Measurements from ENCODE around the gene NETO2.

The NETO2 gene

DNA sequence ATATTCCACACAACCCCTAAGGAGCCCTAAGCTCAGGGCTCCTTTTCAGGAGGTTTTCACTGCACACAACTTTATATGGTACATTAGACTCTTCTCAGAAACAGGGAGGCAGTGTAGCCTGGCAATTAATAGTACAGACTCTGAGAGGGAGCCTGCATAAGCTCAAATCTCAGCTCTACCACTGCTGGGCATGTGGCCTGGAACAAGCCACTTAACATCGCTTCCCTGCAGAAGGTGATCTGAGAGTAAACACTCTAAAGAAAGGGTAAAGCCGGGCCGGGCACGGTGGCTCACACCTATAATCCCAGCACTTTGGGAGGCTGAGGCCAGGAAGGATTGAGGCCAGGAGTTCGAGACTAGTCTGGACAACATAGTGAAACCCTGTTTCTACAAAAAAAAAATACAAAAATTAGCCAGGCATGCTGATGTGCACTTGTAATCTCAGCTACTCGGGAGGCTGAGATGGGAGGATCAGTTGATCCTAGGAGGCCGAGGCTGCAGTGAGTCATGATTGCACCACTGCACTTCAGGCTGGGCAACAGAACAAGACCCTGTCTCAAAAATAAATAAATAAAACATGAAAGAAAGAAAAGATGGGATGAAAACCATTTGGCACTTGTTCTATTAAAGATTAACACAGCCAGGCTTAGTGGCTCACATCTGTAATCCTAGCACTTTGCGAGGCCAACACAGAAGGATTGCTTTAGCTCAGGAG, 99.6 kb downstream of the NETO2 start:
- no peak for DNase-seq

DNA sequence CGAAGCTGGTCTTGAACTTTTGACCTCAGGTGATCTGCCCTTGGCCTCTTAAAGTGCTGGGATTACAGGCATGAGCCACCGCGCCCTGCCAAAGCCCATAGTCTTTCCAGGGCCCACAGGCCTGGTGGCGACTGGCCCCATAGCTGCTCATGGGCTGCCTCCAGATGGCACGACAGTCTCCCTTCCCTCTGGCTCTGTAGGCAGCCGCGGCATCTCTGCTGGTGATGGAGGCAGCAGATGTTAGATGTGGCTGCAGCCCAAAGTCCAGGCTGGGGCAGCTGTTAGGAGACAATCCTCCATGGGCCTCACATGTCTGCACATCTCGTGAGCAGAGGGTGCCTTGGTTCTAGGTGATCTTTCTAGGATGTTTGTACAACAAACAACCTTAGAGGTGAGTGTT, 100.5 kb downstream of the NETO2 start:
- DNase-seq = no peak

- peak; percentile 93 for DNase-seq
Measured at GRCh38 chr16:47037746-47038458, 105.8 kb downstream of the NETO2 start.

DNA sequence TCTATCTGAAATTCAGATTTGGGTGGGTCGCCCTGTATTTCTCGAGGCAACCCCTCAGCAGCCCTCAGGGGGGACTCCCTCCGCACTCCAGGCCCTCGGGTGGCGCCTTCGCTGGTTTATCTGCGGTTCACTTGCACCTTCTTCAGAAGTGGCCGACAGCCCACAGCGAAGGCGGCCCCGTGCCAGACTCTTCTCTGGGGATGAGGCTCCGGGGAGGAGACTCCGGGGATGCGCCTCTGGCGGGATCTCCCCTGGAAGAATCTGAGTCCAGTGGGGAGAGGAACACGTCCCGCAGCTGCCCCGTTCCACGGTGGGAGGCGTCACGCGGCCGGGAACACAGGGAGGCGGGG, 106.4 kb downstream of the NETO2 start:
- peak; percentile 35 for DNase-seq

- no peak for DNase-seq
Measured at GRCh38 chr16:47036201-47036600, 107.5 kb downstream of the NETO2 start.

- no peak for DNase-seq
Measured at GRCh38 chr16:47035436-47035835, 108.3 kb downstream of the NETO2 start.

DNA sequence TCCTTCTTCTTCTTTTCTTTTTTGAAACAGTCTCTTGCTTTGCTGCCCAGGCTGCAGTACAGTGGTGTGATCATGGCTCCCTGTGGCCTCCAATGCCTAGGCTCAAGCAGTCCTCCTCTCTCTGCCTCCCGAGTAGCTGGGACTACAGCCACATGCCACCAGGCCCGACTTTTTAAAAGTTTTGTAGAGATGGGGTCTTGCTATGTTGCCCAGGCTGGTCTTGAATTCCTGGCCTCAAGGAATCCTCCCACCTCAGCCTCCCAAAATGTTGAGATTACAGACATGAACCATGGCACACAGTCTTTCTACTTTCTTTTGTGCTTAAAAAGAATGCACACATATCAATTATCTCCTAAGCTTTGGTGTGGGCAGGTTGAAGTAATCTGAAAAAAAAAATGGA, 109.3 kb downstream of the NETO2 start:
- DNase-seq = no peak

DNA sequence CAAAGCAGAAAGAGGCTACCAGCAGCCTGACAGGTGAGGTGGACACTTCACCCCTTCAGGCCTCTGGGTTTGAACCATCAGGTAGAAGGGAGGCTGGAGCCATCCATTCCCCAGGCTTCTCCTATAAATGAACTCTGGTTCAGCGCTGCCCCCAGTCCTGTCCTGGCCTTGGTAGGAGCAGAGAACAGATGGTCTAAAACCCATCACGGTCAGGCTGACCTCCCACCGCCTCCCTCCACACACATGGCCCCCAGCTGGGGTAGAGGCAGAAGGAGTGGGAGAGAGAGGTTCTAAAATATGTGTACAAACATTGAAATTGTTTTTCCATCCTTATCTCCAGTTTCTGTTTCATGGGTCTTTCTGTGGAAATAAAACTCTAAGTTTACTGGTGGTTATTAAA, 110.6 kb downstream of the NETO2 start:
- DNase-seq = no peak

DNA sequence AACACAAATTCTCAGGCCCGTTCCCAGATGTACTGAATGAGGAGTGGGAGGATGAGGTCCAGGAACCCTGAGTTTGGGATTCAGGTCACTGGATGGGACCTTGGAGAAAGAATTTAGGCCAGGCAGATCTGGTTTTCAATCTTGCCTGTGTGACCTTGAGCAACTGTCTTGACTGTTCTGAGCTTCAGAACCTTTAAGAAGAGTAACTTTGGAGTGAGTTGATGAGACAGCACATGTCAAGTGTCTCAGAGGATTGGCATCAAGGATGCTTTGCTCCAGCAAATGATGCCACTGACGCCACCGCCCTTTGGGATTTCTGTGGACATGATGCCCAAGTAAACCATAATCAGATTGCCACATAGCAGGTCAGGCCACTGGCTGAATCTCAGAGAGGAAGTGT, 114.0 kb downstream of the NETO2 start:
- no peak for DNase-seq

- no peak for DNase-seq
Measured at GRCh38 chr16:47028767-47029377, 114.9 kb downstream of the NETO2 start.

Measured in activated naive CD4-positive, alpha-beta T cell treated with Interleukin-2 at 50 U/mL for 16 hours (primary cell).